Upper lobe of left lung (tissue), 4 donors: ENCODE data around the gene CPHXL2.

ENCODE experiments used
- EP300 ChIP-seq, 4 donors: sonication (generic); formaldehyde crosslinking; IDR thresholded peaks; one replicate each; pipeline ENCODE4 v1.5.1; 2017; ENCODE audit warnings: antibody characterized with exemption in 4 of 4, control low read depth in 2 of 4
- TF ChIP-seq, protein P1 (sequence below), 6 experiments: fragments of 450-650 bp in 4 of 6; fragments of 200-600 bp in 2 of 6; sonication (generic) in 2 of 6; IDR thresholded peaks; one replicate each; pipeline ENCODE4 v1.5.1; 2016 to 2019; ENCODE audit warnings: antibody characterized with exemption in 6 of 6

- no peak for TF ChIP-seq EP300 (IDR thresholded peaks at IDR 0.05)
- TF ChIP-seq, protein P1, sequence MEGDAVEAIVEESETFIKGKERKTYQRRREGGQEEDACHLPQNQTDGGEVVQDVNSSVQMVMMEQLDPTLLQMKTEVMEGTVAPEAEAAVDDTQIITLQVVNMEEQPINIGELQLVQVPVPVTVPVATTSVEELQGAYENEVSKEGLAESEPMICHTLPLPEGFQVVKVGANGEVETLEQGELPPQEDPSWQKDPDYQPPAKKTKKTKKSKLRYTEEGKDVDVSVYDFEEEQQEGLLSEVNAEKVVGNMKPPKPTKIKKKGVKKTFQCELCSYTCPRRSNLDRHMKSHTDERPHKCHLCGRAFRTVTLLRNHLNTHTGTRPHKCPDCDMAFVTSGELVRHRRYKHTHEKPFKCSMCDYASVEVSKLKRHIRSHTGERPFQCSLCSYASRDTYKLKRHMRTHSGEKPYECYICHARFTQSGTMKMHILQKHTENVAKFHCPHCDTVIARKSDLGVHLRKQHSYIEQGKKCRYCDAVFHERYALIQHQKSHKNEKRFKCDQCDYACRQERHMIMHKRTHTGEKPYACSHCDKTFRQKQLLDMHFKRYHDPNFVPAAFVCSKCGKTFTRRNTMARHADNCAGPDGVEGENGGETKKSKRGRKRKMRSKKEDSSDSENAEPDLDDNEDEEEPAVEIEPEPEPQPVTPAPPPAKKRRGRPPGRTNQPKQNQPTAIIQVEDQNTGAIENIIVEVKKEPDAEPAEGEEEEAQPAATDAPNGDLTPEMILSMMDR (IDR thresholded peaks at IDR 0.05): no peak
These were observed 36.2 kb downstream of the CPHXL2 start for GRCh38 chr16:75640598-75640997.
